Neuronal stem cell (in vitro differentiated cells): Measurements from ENCODE around the gene HDAC4.

ENCODE experiments used
- DNase-seq: peaks from one replicate; pipeline ENCODE4 v3.0.0-alpha.2; 2013; ENCODE audit warnings: low spot score
- H2AFZ ChIP-seq: one replicate; pipeline ENCODE4 v1.6.1; 2013; ENCODE audit warnings: mild to moderate bottlenecking, low read length, inconsistent platforms
- H2AK5ac ChIP-seq: 2 replicates; pipeline ENCODE4 v1.6.1; 2013; ENCODE audit warnings: low read depth, mild to moderate bottlenecking, inconsistent platforms, low read length, moderate library complexity, mixed read lengths
- H2BK120ac ChIP-seq: 2 replicates; pipeline ENCODE4 v1.6.1; 2013; ENCODE audit warnings: low read depth, mild to moderate bottlenecking, inconsistent platforms, low read length, moderate library complexity, mixed read lengths
- H2BK12ac ChIP-seq: one replicate; pipeline ENCODE4 v1.6.1; 2013; ENCODE audit warnings: low read length, inconsistent platforms
- H2BK15ac ChIP-seq: 2 replicates; pipeline ENCODE4 v1.6.1; 2013; ENCODE audit warnings: mild to moderate bottlenecking, low read length, inconsistent platforms, mixed read lengths
- H2BK5ac ChIP-seq: one replicate; pipeline ENCODE4 v1.6.1; 2013; ENCODE audit warnings: inconsistent platforms, mild to moderate bottlenecking, low read length, moderate library complexity
- H3K14ac ChIP-seq: one replicate; pipeline ENCODE4 v1.6.1; 2013; ENCODE audit warnings: low read length, inconsistent platforms
- H3K18ac ChIP-seq: 2 replicates; pipeline ENCODE4 v1.6.1; 2013; ENCODE audit warnings: low read length, inconsistent platforms
- H3K23ac ChIP-seq: 2 replicates; pipeline ENCODE4 v1.6.1; 2013; ENCODE audit warnings: low read depth, mild to moderate bottlenecking, mixed read lengths, low read length, inconsistent platforms; ENCODE audit not compliant: poor library complexity
- H3K27ac ChIP-seq: replicated peaks from 3 replicates; pipeline ENCODE4 v1.5.1; 2013; ENCODE audit warnings: low read length, inconsistent platforms
- H3K27me3 ChIP-seq, 3 experiments: 2 replicates each; pipeline ENCODE4 v1.6.1; 2013; ENCODE audit warnings: low read length in 3 of 3, mild to moderate bottlenecking in 2 of 3, inconsistent platforms in 1 of 3, low read depth in 1 of 3, mixed read lengths in 1 of 3, moderate library complexity in 1 of 3; ENCODE audit not compliant: control insufficient read depth in 3 of 3, insufficient read depth in 3 of 3
- H3K36me3 ChIP-seq, 2 donors: replicated peaks in 1 of 2; 2 replicates each; pipeline ENCODE4 v1.6.1; 2013; ENCODE audit warnings: low read length in 2 of 2; ENCODE audit not compliant: control insufficient read depth in 2 of 2, insufficient read depth in 2 of 2
- H3K4ac ChIP-seq: 2 replicates; pipeline ENCODE4 v1.6.1; 2013; ENCODE audit warnings: inconsistent platforms, mild to moderate bottlenecking, low read length, moderate library complexity
- H3K4me1 ChIP-seq, 2 donors: 1 replicate in 1 of 2; 2 replicates in 1 of 2; pipeline ENCODE4 v1.6.1; 2013; ENCODE audit warnings: low read length in 2 of 2, low read depth in 1 of 2; ENCODE audit not compliant: control insufficient read depth in 2 of 2, insufficient read depth in 1 of 2
- H3K4me2 ChIP-seq: one replicate; pipeline ENCODE4 v1.6.1; 2013; ENCODE audit warnings: mild to moderate bottlenecking, low read length, inconsistent platforms; ENCODE audit not compliant: insufficient read depth, poor library complexity, severe bottlenecking
- H3K4me3 ChIP-seq, 2 donors: 2 replicates each; pipeline ENCODE4 v1.5.1; 2013; ENCODE audit warnings: low read length in 2 of 2, mild to moderate bottlenecking in 2 of 2, inconsistent platforms in 1 of 2, moderate library complexity in 1 of 2
- H3K79me1 ChIP-seq: one replicate; pipeline ENCODE4 v1.6.1; 2013; ENCODE audit warnings: low read depth, mild to moderate bottlenecking, inconsistent platforms, low read length, moderate library complexity
- H3K9ac ChIP-seq: one replicate; pipeline ENCODE4 v1.6.1; 2013; ENCODE audit warnings: mild to moderate bottlenecking, low read depth, low read length, inconsistent platforms; ENCODE audit not compliant: poor library complexity
- H3K9me3 ChIP-seq, 2 donors: replicated peaks in 1 of 2; 2 replicates each; pipeline versions ENCODE3 to v1.6.1; 2013; ENCODE audit warnings: low read length in 2 of 2, mild to moderate bottlenecking in 2 of 2, inconsistent platforms in 1 of 2, low read depth in 1 of 2, mixed read lengths in 1 of 2, moderate library complexity in 1 of 2; ENCODE audit not compliant: control insufficient read depth in 2 of 2, insufficient read depth in 1 of 2
- H4K8ac ChIP-seq: one replicate; pipeline ENCODE4 v1.6.1; 2013; ENCODE audit warnings: low read depth, mild to moderate bottlenecking, inconsistent platforms, low read length, moderate library complexity
- H4K91ac ChIP-seq: one replicate; pipeline ENCODE4 v1.6.1; 2013; ENCODE audit warnings: low read length, low read depth, mild to moderate bottlenecking, inconsistent platforms; ENCODE audit not compliant: poor library complexity
- whole genome bisulfite sequencing, 2 donors: extraction: QIAGEN DNeasy Blood & Tissue Kit; methylation state at CpG; one replicate each; pipeline ENCODE4 v1.1.7; 2013; ENCODE audit warnings: missing lambda C conversion rate in 2 of 2, mixed read lengths in 1 of 2; ENCODE audit not compliant: insufficient read length in 2 of 2, insufficient replicate concordance in 1 of 2; ENCODE audit errors: extremely low coverage in 2 of 2; 5-methylcytosine and 5-hydroxymethylcytosine counted together

Gene HDAC4

DNA sequence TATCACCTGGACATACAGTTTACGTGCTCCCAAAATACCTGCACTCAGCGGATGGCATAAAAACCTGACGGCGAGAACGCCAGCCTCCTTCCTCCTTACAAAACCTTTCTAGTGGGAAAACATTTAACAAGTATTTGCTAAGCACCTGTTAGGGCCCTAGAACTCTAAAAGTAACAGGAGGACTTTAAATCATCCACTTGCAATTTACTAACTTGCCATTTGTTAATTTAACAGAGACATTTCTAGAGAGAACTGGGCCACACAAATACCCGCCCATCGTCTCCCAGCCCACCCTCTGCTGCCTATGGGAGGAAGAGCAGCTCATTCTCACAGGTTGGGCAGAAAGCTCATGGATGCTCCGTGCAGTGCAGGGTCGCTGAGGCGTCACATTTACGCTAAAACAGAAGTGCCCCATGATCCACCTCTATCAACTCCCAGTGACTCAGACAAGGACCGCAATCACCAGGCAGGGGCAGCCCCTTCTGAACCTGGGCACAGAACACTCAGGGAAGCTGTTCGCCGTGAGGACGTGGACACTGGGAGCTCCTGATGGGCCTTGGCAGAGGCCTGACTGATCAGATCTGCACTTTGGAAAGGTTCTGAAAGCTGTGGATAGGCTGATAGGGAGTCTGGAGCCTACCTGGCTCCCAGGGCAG lies 106.9 kb downstream of the HDAC4 start:
- peak overlapping the region; percentile 1 for H2BK15ac ChIP-seq

DNA sequence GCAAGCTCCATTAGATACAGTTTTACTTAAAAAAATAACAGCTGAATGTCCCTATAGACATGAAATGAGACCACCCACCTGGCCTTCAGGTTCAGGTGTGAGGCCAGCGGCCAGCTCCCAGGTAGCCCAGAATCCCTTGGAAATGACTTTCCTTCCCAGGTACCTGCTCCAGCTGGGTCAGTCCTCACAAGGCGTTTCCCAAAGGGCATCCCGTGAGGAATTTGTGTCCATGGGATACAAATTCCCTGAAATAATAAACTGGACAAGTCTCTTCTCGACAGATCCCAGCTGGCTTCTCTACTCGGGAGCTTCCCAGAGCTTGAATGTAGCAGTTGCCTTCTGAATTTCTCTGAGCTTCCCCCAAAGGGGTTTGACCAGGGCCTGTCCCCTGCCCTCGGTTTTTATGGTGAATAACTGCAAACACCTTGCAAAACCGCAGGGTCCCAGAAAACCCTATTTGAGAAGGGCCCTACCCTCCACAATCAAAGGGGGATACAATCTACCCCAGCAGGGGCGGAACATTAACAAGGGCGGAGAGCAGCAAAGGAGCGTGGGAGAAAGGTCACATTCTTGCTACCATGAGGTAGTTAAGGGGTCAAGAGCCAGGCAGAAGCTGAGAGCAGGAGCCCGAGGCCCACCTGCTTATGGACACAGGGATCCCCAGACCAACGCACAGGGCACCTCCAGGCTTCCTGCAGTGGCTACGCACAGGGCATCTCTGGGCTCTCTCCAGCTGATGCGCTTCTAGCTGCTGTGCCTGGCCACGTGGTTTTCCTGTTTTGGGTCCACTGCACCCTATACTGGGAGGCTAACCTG lies 107.7 kb downstream of the HDAC4 start:
- H3K4me2 ChIP-seq = no peak overlapping the region
- no peak overlapping the region for H2BK12ac ChIP-seq
- no peak overlapping the region for H4K91ac ChIP-seq
- no peak overlapping the region for H2AK5ac ChIP-seq
- H3K23ac ChIP-seq = no peak overlapping the region
- no peak overlapping the region for H2AFZ ChIP-seq
- no peak overlapping the region for H3K14ac ChIP-seq
- H3K36me3 ChIP-seq = no peaks in the 10 kb centered on the region
- no peak overlapping the region for H2BK15ac ChIP-seq
- no peak overlapping the region for H2BK5ac ChIP-seq
- WGBS, 2 donors = no CpG with 5 or more reads among the region's 15 CpGs
- H3K4me3 ChIP-seq = no peak overlapping the region
- H3K4me1 ChIP-seq = peaks cover 57 to 82% of the 10 kb centered on the region in 2 donors
- peaks cover 9% of the 10 kb centered on the region for H3K79me1 ChIP-seq
- H2BK120ac ChIP-seq = no peak overlapping the region
- H3K27ac ChIP-seq = no peak overlapping the region
- H3K18ac ChIP-seq = peak overlapping the region; percentile 9
- no peak overlapping the region for H4K8ac ChIP-seq
- no peak overlapping the region for H3K4ac ChIP-seq
- peak overlapping the region; percentile 24 for H3K9ac ChIP-seq
- H3K27me3 ChIP-seq = peaks cover 0 to 2% (median 0%) of the 10 kb centered on the region in 3 experiments
- H3K9me3 ChIP-seq = peaks cover 0 to 2% of the 10 kb centered on the region in 2 donors
- DNase-seq = no peak

More for the DNA sequence above, 106.9 kb downstream of the HDAC4 start:
- Histone ChIP-seq H2BK5ac (no peak overlapping the region), H3K4me3 (no peak overlapping the region), H3K9me3 (peaks cover 0 to 2% of the 10 kb centered on the region in 2 donors), H4K8ac (no peak overlapping the region), H3K27me3 (peaks cover 0 to 2% (median 0%) of the 10 kb centered on the region in 3 experiments), H2AK5ac (no peak overlapping the region), H3K14ac (no peak overlapping the region), H2BK12ac (no peak overlapping the region), H3K79me1 (peaks cover 9% of the 10 kb centered on the region), H3K9ac (peak overlapping the region; percentile 24), H2AFZ (no peak overlapping the region), H3K4me2 (no peak overlapping the region), H2BK120ac (no peak overlapping the region), H3K23ac (no peak overlapping the region), H3K27ac (no peak overlapping the region), H3K18ac (peak overlapping the region; percentile 49), H3K36me3 (no peaks in the 10 kb centered on the region), H3K4me1 (peaks cover 54 to 75% of the 10 kb centered on the region in 2 donors), H4K91ac (no peak overlapping the region), H3K4ac (no peak overlapping the region)
- WGBS, 2 donors = no CpG with 5 or more reads among the region's 15 CpGs
- DNase-seq = no peak

DNA sequence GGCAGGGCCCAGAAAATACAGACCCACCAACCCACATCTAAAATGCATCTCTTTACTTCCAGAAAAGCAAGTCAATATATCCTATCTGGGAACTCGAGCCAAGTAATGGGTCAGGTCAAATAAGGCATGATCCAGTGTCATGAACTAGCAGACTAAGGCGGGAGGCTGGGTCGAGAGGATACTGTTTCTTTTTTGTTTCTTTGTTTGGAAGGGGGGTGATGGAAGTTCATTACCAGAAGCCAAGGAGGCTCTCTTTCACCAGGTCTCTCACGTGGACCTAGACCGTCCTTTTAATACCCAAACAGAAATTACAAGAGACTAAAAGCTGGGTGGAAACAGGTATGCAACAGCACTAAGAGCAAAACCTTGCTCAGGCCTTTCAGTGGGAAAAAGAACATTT lies 108.3 kb downstream of the HDAC4 start:
- H3K27me3 ChIP-seq = peaks cover 0 to 2% (median 0%) of the 10 kb centered on the region in 3 experiments
- no peak overlapping the region for H3K27ac ChIP-seq
- no peak overlapping the region for H4K8ac ChIP-seq
- H4K91ac ChIP-seq = no peak overlapping the region
- no peak overlapping the region for H3K23ac ChIP-seq
- no peak overlapping the region for H2AK5ac ChIP-seq
- H3K4me3 ChIP-seq = no peak overlapping the region
- H3K18ac ChIP-seq = peak overlapping the region; percentile 97
- H3K14ac ChIP-seq = no peak overlapping the region
- H3K4ac ChIP-seq = no peak overlapping the region
- no peak for DNase-seq
- H3K36me3 ChIP-seq = no peaks in the 10 kb centered on the region
- no CpG with 5 or more reads among the region's 5 CpGs for WGBS, 2 donors
- peaks cover 57 to 82% of the 10 kb centered on the region in 2 donors for H3K4me1 ChIP-seq
- no peak overlapping the region for H2BK12ac ChIP-seq
- no peak overlapping the region for H2BK120ac ChIP-seq
- H2BK5ac ChIP-seq = no peak overlapping the region
- H2AFZ ChIP-seq = no peak overlapping the region
- no peak overlapping the region for H3K4me2 ChIP-seq
- no peak overlapping the region for H2BK15ac ChIP-seq
- no peak overlapping the region for H3K9ac ChIP-seq
- H3K79me1 ChIP-seq = peaks cover 9% of the 10 kb centered on the region
- peaks cover 0 to 2% of the 10 kb centered on the region in 2 donors for H3K9me3 ChIP-seq
